Measurements from ENCODE around the gene ACAN. TPM values are rescaled to one million over a fixed set of nuclear protein-coding genes. Genes with fewer than 3 reads are reported as not detected.

The ACAN gene
- total and polyA plus RNA-seq, 9 of the 15 experiments (the other 6 are each of a cell fraction or from before 2014, with no cell fraction given) = not detected

GRCh38 chr15:88913017-88913849, 110.0 kb downstream of the ACAN start, which contains the start of gene MFGE8 (continued):
- TF ChIP-seq MBD1 (CRISPR knock-in tag; IDR thresholded peaks at IDR 0.05) (no peak), GTF2E2 (tag; IDR thresholded peaks at IDR 0.05) (peak; percentile 19), SNIP1 (IDR thresholded peaks at IDR 0.05; ENCODE audit: low read depth) (no peak), ZBTB7A (IDR thresholded peaks at IDR 0.05; ENCODE audit: borderline replicate concordance, control insufficient read depth, low read depth, low read length) (peak; percentile 83), RHOXF2B (CRISPR knock-in tag; conservative IDR thresholded peaks at IDR 0.05) (no peak), SNRNP70 (optimal IDR thresholded peaks at IDR 0.05; ENCODE audit: low read depth, low read length) (no peak), SRF (CRISPR knock-in tag; IDR thresholded peaks at IDR 0.05) (no peak), PHF21A (IDR thresholded peaks at IDR 0.05; ENCODE audit: borderline replicate concordance, low read depth) (no peak), KDM2B (CRISPR knock-in tag; IDR thresholded peaks at IDR 0.05) (no peak), TRIM25 (IDR thresholded peaks at IDR 0.05; ENCODE audit: borderline replicate concordance) (no peak), SREBF2 (CRISPR knock-in tag; IDR thresholded peaks at IDR 0.05) (no peak), MAX (CRISPR knock-in tag; IDR thresholded peaks at IDR 0.05) (peak; percentile 67), CXXC5 (CRISPR knock-in tag; IDR thresholded peaks at IDR 0.05) (peak; percentile 57), PHF8 (IDR thresholded peaks at IDR 0.05; ENCODE audit: borderline replicate concordance, low read length) (peak; percentile 67; the same call in 1 of the 2 replicates), ZNF766 (CRISPR knock-in tag; conservative IDR thresholded peaks at IDR 0.05) (no peak), SP1 (CRISPR knock-in tag; IDR thresholded peaks at IDR 0.05) (peak; percentile 49), ATF4 (CRISPR knock-in tag; IDR thresholded peaks at IDR 0.05) (no peak), MECOM (CRISPR knock-in tag; IDR thresholded peaks at IDR 0.05) (0 out of 2 replicates have a peak, but pooled peaks have one; percentile 47), RBM14 (IDR thresholded peaks at IDR 0.05; ENCODE audit: borderline replicate concordance, insufficient read depth, low read depth, low read length) (0 out of 2 replicates have a peak, but pooled peaks have one; percentile 49), CSDE1 (IDR thresholded peaks at IDR 0.05) (no peak), E2F3 (CRISPR knock-in tag; IDR thresholded peaks at IDR 0.05) (0 out of 2 replicates have a peak, but pooled peaks have one; percentile 19), DACH1 (IDR thresholded peaks at IDR 0.05; ENCODE audit: partially characterized antibody) (no peak), TRIM24 (IDR thresholded peaks at IDR 0.05) (no peak), TBP (optimal IDR thresholded peaks at IDR 0.05; ENCODE audit: low read depth, low read length) (peak; percentile 87), SUPT5H (IDR thresholded peaks at IDR 0.05) (peak; percentile 69), SIRT6 (IDR thresholded peaks at IDR 0.05; ENCODE audit: low read depth, low read length) (no peak)

Measured in K562 (cell line).